ENCODE data around the gene SIX2. TPM values are rescaled to one million over a fixed set of nuclear protein-coding genes. Genes with fewer than 3 reads are reported as not detected.
A peak's percentile ranks its signal among the peaks of the same experiment; 100 is the strongest.

The SIX2 gene
- total and polyA plus RNA-seq, 2 experiments from 2014 or later, result 0.87 to 1.3 TPM

GRCh38 chr2:44955593-44956392 is 53.5 kb downstream of the SIX2 start:
- peaks cover 4% of the 10 kb centered on the region; the same call in 2 of the 3 replicates for H3K9me3 Mint-ChIP-seq
- ATAC-seq (peak; percentile 63), DNase-seq (ENCODE audit: low spot score) (peak; percentile 91)
- peaks cover 34% of the 10 kb centered on the region for H3K4me1 Mint-ChIP-seq
- H4K20me1 ChIP-seq (replicated peaks; ENCODE audit: insufficient read depth), result no peaks in the 10 kb centered on the region
- no peak overlapping the region for H3K27ac ChIP-seq (ENCODE audit: low read depth)
- H2AFZ ChIP-seq, result peak overlapping the region; percentile 88
- no peaks in the 10 kb centered on the region for H3K79me2 ChIP-seq (replicated peaks; ENCODE audit: insufficient read depth)
- 0 out of 2 replicates have a peak, but pooled peaks cover 2% of the 10 kb centered on the region for H3F3A ChIP-seq (replicated peaks; ENCODE audit: low read depth)
- peaks cover 73% of the 10 kb centered on the region for H3K27me3 ChIP-seq (ENCODE audit: insufficient read depth)
- H3K36me3 ChIP-seq (ENCODE audit: insufficient read depth), result no peaks in the 10 kb centered on the region
- H3K36me3 Mint-ChIP-seq (ENCODE audit: low read depth), result no peaks in the 10 kb centered on the region; the same call in 1 of the 3 replicates
- peak overlapping the region; percentile 54 for H3K4me3 ChIP-seq
- no peaks in the 10 kb centered on the region for H3K9me2 ChIP-seq (ENCODE audit: insufficient read depth)
- H3K4me3 Mint-ChIP-seq, result peak overlapping the region; percentile 68
- H3K27ac Mint-ChIP-seq, result no peak overlapping the region
- H3K27me3 Mint-ChIP-seq (ENCODE audit: insufficient read depth, low read depth, poor library complexity), result peaks cover 62% of the 10 kb centered on the region
- TF ChIP-seq CTCF (conservative IDR thresholded peaks at IDR 0.05; ENCODE audit: low read depth in 2 of 2) (peak; percentile 75 to 98), EZH2phosphoT487 (IDR thresholded peaks at IDR 0.05; ENCODE audit: unreplicated experiment) (no peak), CREB1 (CRISPR knock-in tag; IDR thresholded peaks at IDR 0.05; ENCODE audit: low read depth) (0 out of 2 replicates have a peak, but pooled peaks have one; percentile 24)
- peaks cover 34% of the 10 kb centered on the region for H3K4me1 ChIP-seq (ENCODE audit: insufficient read depth)
- peak overlapping the region; percentile 80 for H3K4me2 ChIP-seq

Other genes starting within 250 kb of the SIX2 start
- 0.28 TPM in 1 of 2 replicates, not detected in the other for gene SIX3, start 67.8 kb downstream of the SIX2 start, total RNA-seq (2014; rRNA removed; shearing (Covaris generic))
- 0.21 and 0.37 TPM in 2 replicates for gene SIX3, start 67.8 kb downstream of the SIX2 start, polyA plus RNA-seq (2016; fragmentation: Nextera tagmentation; extraction: Ambion mirVana)